H9 (cell line): ENCODE data around the gene HEATR1. TPM values are rescaled to one million over a fixed set of nuclear protein-coding genes. Genes with fewer than 3 reads are reported as not detected.
"Not testable (repeated sequence)": the region's sequence is repeated elsewhere in the genome, so short reads cannot be mapped to it uniquely, and the experiment has no call there.

Source experiments
- DNase-seq: peaks from one replicate; pipeline ENCODE4 v3.0.0-alpha.2; 2017
- H2AFZ ChIP-seq: one replicate; pipeline ENCODE4 v1.6.1; 2013; ENCODE audit warnings: mild to moderate bottlenecking, low read length, control low read depth, moderate library complexity
- H2AK5ac ChIP-seq: 2 replicates; pipeline ENCODE4 v1.6.1; 2013; ENCODE audit warnings: low read length, control low read depth, mixed read lengths; ENCODE audit not compliant: insufficient read length
- H2BK120ac ChIP-seq: one replicate; pipeline ENCODE4 v1.6.1; 2013; ENCODE audit warnings: low read depth, mild to moderate bottlenecking, low read length, control low read depth, inconsistent platforms; ENCODE audit not compliant: poor library complexity, severe bottlenecking
- H2BK12ac ChIP-seq: 2 replicates; pipeline ENCODE4 v1.6.1; 2013; ENCODE audit warnings: low read length, control low read depth, mixed read lengths, low read depth; ENCODE audit not compliant: insufficient read length
- H2BK15ac ChIP-seq: 2 replicates; pipeline ENCODE4 v1.6.1; 2013; ENCODE audit warnings: low read depth, low read length, control low read depth
- H2BK20ac ChIP-seq: one replicate; pipeline ENCODE4 v1.6.1; 2013; ENCODE audit warnings: low read depth, mild to moderate bottlenecking, low read length, control low read depth, inconsistent platforms; ENCODE audit not compliant: poor library complexity, severe bottlenecking
- H2BK5ac ChIP-seq: 2 replicates; pipeline ENCODE4 v1.6.1; 2013; ENCODE audit warnings: low read length, control low read depth, mixed read lengths; ENCODE audit not compliant: insufficient read length
- H3K14ac ChIP-seq: 2 replicates; pipeline ENCODE4 v1.6.1; 2013; ENCODE audit warnings: low read length, control low read depth; ENCODE audit not compliant: insufficient read depth
- H3K18ac ChIP-seq: 2 replicates; pipeline ENCODE4 v1.6.1; 2013; ENCODE audit warnings: low read depth, mild to moderate bottlenecking, mixed read lengths, low read length, control low read depth; ENCODE audit not compliant: insufficient read length
- H3K23ac ChIP-seq: 2 replicates; pipeline ENCODE4 v1.6.1; 2013; ENCODE audit warnings: low read length, control low read depth, mixed read lengths, low read depth; ENCODE audit not compliant: insufficient read length
- H3K23me2 ChIP-seq: 2 replicates; pipeline ENCODE4 v1.6.1; 2013; ENCODE audit warnings: low read depth, mild to moderate bottlenecking, mixed read lengths, low read length, control low read depth; ENCODE audit not compliant: insufficient read length, poor library complexity, severe bottlenecking
- H3K27ac ChIP-seq: 2 replicates; pipeline ENCODE4 v1.5.1; 2013; ENCODE audit warnings: low read length, control low read depth, mixed read lengths, low read depth; ENCODE audit not compliant: insufficient read length
- H3K27me3 ChIP-seq: 2 replicates; pipeline ENCODE4 v1.6.1; 2013; ENCODE audit warnings: low read length, control low read depth, inconsistent platforms; ENCODE audit not compliant: insufficient read depth
- H3K4ac ChIP-seq: 2 replicates; pipeline ENCODE4 v1.6.1; 2013; ENCODE audit warnings: low read depth, mild to moderate bottlenecking, control low read depth, inconsistent platforms, low read length, moderate library complexity
- H3K4me1 ChIP-seq: 2 replicates; pipeline ENCODE4 v1.6.1; 2013; ENCODE audit warnings: low read length, control low read depth, inconsistent platforms; ENCODE audit not compliant: insufficient read depth
- H3K4me2 ChIP-seq: 2 replicates; pipeline ENCODE4 v1.6.1; 2013; ENCODE audit warnings: low read length, control low read depth, mixed read lengths; ENCODE audit not compliant: insufficient read length, insufficient read depth
- H3K56ac ChIP-seq: 2 replicates; pipeline ENCODE4 v1.6.1; 2013; ENCODE audit warnings: low read depth, mild to moderate bottlenecking, mixed read lengths, low read length, control low read depth; ENCODE audit not compliant: insufficient read length
- H3K79me1 ChIP-seq: 2 replicates; pipeline ENCODE4 v1.6.1; 2013; ENCODE audit warnings: low read depth, mild to moderate bottlenecking, moderate library complexity, low read length, control low read depth, inconsistent platforms; ENCODE audit not compliant: insufficient read depth, poor library complexity, severe bottlenecking
- H3K79me2 ChIP-seq: 2 replicates; pipeline ENCODE4 v1.6.1; 2013; ENCODE audit warnings: low read length, control low read depth, inconsistent platforms; ENCODE audit not compliant: insufficient read depth
- H3K9ac ChIP-seq: 2 replicates; pipeline ENCODE4 v1.6.1; 2013; ENCODE audit warnings: low read length, control low read depth, mixed read lengths; ENCODE audit not compliant: insufficient read length; ENCODE audit errors: extremely low read depth
- H3K9me3 ChIP-seq: one replicate; pipeline ENCODE4 v1.6.1; 2013; ENCODE audit warnings: low read depth, low read length, inconsistent platforms; ENCODE audit not compliant: control insufficient read depth
- H3T11ph ChIP-seq: one replicate; pipeline ENCODE4 v1.6.1; 2013; ENCODE audit warnings: mild to moderate bottlenecking, low read length, control low read depth, inconsistent platforms
- H4K20me1 ChIP-seq: one replicate; pipeline ENCODE4 v1.6.1; 2013; ENCODE audit not compliant: control insufficient read depth, insufficient read length, insufficient read depth
- H4K5ac ChIP-seq: 2 replicates; pipeline ENCODE4 v1.6.1; 2013; ENCODE audit warnings: low read depth, mild to moderate bottlenecking, mixed read lengths, low read length, control low read depth; ENCODE audit not compliant: insufficient read length
- H4K8ac ChIP-seq: replicated peaks from 2 replicates; pipeline ENCODE4 v1.6.1; 2013; ENCODE audit warnings: low read length, control low read depth, mixed read lengths, low read depth; ENCODE audit not compliant: insufficient read length
- H4K91ac ChIP-seq: 2 replicates; pipeline ENCODE4 v1.6.1; 2013; ENCODE audit warnings: low read depth, mild to moderate bottlenecking, moderate library complexity, mixed read lengths, low read length, control low read depth; ENCODE audit not compliant: insufficient read length
- H3K27ac Mint-ChIP-seq, 3 experiments: 2 replicates in 2 of 3; 3 replicates in 1 of 3; pipeline ENCODE4 v1.8.0; 2020 to 2021; ENCODE audit warnings: mixed read lengths in 3 of 3, mild to moderate bottlenecking in 1 of 3, moderate library complexity in 1 of 3
- H3K27me3 Mint-ChIP-seq: 2 replicates; pipeline ENCODE4 v1.8.0; 2021; ENCODE audit warnings: low read depth, mild to moderate bottlenecking, moderate library complexity, mixed read lengths
- H3K36me3 Mint-ChIP-seq, 3 experiments: 2 replicates in 2 of 3; 3 replicates in 1 of 3; pipeline ENCODE4 v1.8.0; 2020 to 2021; ENCODE audit warnings: low read depth in 3 of 3, mixed read lengths in 3 of 3; ENCODE audit not compliant: insufficient read depth in 1 of 3
- H3K4me1 Mint-ChIP-seq, 2 experiments: 2 replicates each; pipeline ENCODE4 v1.8.0; 2020; ENCODE audit warnings: mixed read lengths in 2 of 2
- H3K4me3 Mint-ChIP-seq, 2 experiments: 2 replicates in 1 of 2; 3 replicates in 1 of 2; pipeline ENCODE4 v1.8.0; 2020 to 2021; ENCODE audit warnings: mild to moderate bottlenecking in 2 of 2, mixed read lengths in 2 of 2, moderate library complexity in 1 of 2
- H3K9me3 Mint-ChIP-seq, 2 experiments: 2 replicates in 1 of 2; 3 replicates in 1 of 2; pipeline ENCODE4 v1.8.0; 2020; ENCODE audit warnings: mild to moderate bottlenecking in 2 of 2, mixed read lengths in 2 of 2, moderate library complexity in 1 of 2
- WGBS: extraction: QIAGEN DNeasy Blood & Tissue Kit; methylation state at CpG from one replicate; pipeline ENCODE4 v1.1.7; 2013; ENCODE audit warnings: missing lambda C conversion rate, low lambda C conversion rate, mixed read lengths; ENCODE audit not compliant: insufficient read length; ENCODE audit errors: extremely low coverage; 5-methylcytosine and 5-hydroxymethylcytosine counted together
- total RNA-seq: library from RNA; stranded (reverse); gene quantifications from 2 replicates; pipeline ENCODE4 v1.2.1, GENCODE V29; 2021
- TF ChIP-seq, protein P1 (sequence below): fragments of 200-600 bp; sonication (generic); conservative IDR thresholded peaks from 3 replicates; pipeline ENCODE4 v1.8.0; 2021; ENCODE audit warnings: antibody characterized with exemption, mild to moderate bottlenecking

HEATR1 gene
- total RNA-seq, 1 experiment from 2014 or later: 88.2 TPM

- H3K27ac ChIP-seq: no peak overlapping the region
- H3K4me3 Mint-ChIP-seq: no peak overlapping the region
- TF ChIP-seq, protein P1, sequence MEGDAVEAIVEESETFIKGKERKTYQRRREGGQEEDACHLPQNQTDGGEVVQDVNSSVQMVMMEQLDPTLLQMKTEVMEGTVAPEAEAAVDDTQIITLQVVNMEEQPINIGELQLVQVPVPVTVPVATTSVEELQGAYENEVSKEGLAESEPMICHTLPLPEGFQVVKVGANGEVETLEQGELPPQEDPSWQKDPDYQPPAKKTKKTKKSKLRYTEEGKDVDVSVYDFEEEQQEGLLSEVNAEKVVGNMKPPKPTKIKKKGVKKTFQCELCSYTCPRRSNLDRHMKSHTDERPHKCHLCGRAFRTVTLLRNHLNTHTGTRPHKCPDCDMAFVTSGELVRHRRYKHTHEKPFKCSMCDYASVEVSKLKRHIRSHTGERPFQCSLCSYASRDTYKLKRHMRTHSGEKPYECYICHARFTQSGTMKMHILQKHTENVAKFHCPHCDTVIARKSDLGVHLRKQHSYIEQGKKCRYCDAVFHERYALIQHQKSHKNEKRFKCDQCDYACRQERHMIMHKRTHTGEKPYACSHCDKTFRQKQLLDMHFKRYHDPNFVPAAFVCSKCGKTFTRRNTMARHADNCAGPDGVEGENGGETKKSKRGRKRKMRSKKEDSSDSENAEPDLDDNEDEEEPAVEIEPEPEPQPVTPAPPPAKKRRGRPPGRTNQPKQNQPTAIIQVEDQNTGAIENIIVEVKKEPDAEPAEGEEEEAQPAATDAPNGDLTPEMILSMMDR: peak; percentile 83
- H3K27me3 ChIP-seq: no peaks in the 10 kb centered on the region
- H4K8ac ChIP-seq: no peak overlapping the region
- H3K4me2 ChIP-seq: no peak overlapping the region
- no peak overlapping the region for H2BK15ac ChIP-seq
- H3K56ac ChIP-seq: no peak overlapping the region
- H3K27ac Mint-ChIP-seq: no peak overlapping the region
- no peak overlapping the region for H4K5ac ChIP-seq
- peaks cover 3% of the 10 kb centered on the region for H3K27me3 Mint-ChIP-seq
- H3K9me3 ChIP-seq: no peaks in the 10 kb centered on the region
- no peaks in the 10 kb centered on the region for H3K79me2 ChIP-seq
- no peak overlapping the region for H2AK5ac ChIP-seq
- H3K14ac ChIP-seq: no peak overlapping the region
- no peak overlapping the region for H3K18ac ChIP-seq
- no peak overlapping the region for H3K23ac ChIP-seq
- H3K79me1 ChIP-seq: no peaks in the 10 kb centered on the region
- no peak overlapping the region for H2BK120ac ChIP-seq
- H3T11ph ChIP-seq: no peak overlapping the region
- no CpG with 5 or more reads among the region's 5 CpGs for WGBS
- H2AFZ ChIP-seq: no peak overlapping the region
- no peak overlapping the region for H2BK12ac ChIP-seq
- H3K4me1 ChIP-seq: no peaks in the 10 kb centered on the region
- peak; percentile 69 for DNase-seq
- H4K91ac ChIP-seq: no peak overlapping the region
- peaks cover 7 to 8% of the 10 kb centered on the region in 2 experiments; a peak in 3 of 4 replicates for H3K4me1 Mint-ChIP-seq
- no peak overlapping the region for H2BK5ac ChIP-seq
- H3K4ac ChIP-seq: no peak overlapping the region
- no peak overlapping the region for H2BK20ac ChIP-seq
- H3K9ac ChIP-seq: no peak overlapping the region
- H3K23me2 ChIP-seq: no peaks in the 10 kb centered on the region
- no peaks in the 10 kb centered on the region for H3K36me3 Mint-ChIP-seq
- no peaks in the 10 kb centered on the region for H3K9me3 Mint-ChIP-seq
- H4K20me1 ChIP-seq: no peaks in the 10 kb centered on the region
These were observed 4.8 kb upstream of the HEATR1 start for GRCh38 chr1:236608930-236609726.

DNA sequence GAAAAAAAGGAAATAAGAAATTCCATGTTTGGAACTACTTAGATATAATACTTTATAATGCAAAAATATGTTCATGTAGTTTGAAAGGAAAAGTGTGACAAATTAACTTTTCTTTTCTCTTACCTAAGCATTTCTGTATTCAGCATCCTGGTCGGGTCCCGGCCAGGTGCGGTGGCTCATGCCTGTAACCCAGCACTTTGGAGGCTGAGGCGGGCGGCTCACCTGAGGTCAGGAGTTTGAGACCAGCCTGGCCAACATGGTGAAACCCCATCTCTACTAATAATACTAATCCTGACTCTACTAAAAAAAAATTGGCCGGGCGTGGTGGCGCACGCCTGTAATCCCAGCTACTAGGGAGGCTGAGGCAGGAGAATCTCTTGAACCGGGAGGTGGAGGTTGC, 3.3 kb upstream of the HEATR1 start:
- H3K27ac ChIP-seq, H3K4ac ChIP-seq, H3K18ac ChIP-seq, H3K27me3 ChIP-seq, H3K9me3 Mint-ChIP-seq, H3K79me2 ChIP-seq, H3K4me3 Mint-ChIP-seq, H4K5ac ChIP-seq, H2BK5ac ChIP-seq, H3K4me2 ChIP-seq, H4K8ac ChIP-seq, H3K23me2 ChIP-seq, H3K79me1 ChIP-seq, H3K27me3 Mint-ChIP-seq, H2BK20ac ChIP-seq, H4K91ac ChIP-seq, H2AK5ac ChIP-seq, H3K14ac ChIP-seq, H3K56ac ChIP-seq, H2BK15ac ChIP-seq, H2BK120ac ChIP-seq, H2BK12ac ChIP-seq, H3K4me1 ChIP-seq, H3K27ac Mint-ChIP-seq, H3K9me3 ChIP-seq, H4K20me1 ChIP-seq, H3K9ac ChIP-seq, DNase-seq, H3K23ac ChIP-seq, H2AFZ ChIP-seq, H3T11ph ChIP-seq: not testable (repeated sequence)
- peaks cover 0 to 15% (median 9%) of the 10 kb centered on the region in 3 experiments; a peak in 6 of 7 replicates for H3K36me3 Mint-ChIP-seq
- H3K4me1 Mint-ChIP-seq: peaks cover 14 to 19% of the 10 kb centered on the region in 2 experiments
- no CpG with 5 or more reads among the region's 10 CpGs for WGBS
